CD4-positive, alpha-beta T cell treated with Interleukin-21 for 1 hour (primary cell): ENCODE measurements around the gene PRKAG2.

Experiments used
- DNase-seq: peaks from one replicate; pipeline ENCODE4 v3.0.0-alpha.2; 2020

PRKAG2 gene

DNA sequence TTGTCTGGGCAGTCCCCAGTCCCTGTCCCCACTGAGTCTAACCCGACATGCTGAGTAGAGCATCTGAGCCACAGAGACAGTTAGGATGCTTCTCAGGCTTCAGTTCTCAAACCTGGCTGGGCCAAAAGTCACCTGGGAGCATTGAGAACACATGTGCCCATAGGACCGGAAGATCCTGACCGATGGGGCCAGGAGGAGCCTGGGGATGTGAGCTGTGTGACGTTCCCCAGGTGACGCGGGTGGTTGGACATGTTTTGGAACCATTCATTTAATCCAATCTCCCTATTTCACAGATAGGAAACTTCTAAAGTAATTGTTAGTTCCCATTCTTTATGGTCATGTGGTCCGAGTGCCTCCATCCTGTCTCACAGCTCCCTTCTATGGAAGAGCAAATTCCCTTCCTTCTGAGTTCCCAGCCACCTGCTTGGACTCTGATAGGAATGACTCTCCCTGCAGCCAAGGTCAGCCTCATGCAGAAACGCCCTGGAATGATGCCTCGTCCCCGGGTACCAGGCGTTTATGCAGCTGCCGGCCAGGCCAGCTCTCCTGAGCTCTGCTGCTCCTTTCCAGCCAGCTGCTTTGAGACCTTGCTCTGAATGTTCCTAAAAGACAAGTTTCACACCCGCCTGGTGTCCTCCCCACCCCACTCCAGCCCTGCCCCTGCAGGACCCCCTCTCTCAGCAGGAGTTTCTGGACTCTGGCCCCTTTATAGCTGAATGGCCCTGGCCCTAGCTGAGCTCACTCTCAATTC is 190.7 kb downstream of the PRKAG2 start:
- no peak for DNase-seq

DNA sequence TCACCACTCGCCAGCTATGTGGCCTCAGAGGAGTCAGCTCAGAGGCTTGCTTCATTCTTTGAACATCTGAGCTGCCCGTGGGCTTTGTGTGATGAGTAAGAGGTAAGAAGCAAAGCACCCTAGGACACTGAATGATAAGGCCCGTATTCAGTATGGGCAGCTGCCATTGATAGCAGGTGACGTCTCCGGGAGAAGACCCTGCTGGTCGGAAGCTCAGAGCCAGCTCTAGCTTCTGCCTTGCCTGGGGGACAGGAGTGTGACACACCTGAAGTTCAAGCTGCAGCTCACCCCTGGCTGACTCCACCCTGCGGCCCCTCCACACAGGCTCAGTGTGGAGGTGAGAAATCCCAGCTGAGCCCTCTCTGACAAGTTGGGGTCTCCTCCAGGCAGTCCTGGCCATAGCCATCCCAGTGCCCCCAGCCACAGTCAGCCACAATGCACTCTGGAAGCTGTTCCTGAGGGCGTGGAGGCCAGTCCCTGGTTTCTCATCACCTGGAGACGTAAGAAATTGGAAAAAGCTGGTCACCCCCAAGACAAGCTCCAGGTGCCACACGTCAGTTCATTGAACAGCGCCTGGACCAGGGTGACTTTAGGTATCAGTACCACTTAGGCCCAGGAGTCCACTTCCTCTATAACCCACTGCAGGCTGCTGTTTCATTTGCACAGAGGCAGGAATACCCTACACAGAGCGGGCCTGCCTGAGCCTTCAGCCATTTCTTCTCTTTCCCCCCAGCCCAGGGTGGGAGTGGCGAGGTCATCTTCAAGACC is 192.3 kb downstream of the PRKAG2 start:
- DNase-seq, result no peak

DNA sequence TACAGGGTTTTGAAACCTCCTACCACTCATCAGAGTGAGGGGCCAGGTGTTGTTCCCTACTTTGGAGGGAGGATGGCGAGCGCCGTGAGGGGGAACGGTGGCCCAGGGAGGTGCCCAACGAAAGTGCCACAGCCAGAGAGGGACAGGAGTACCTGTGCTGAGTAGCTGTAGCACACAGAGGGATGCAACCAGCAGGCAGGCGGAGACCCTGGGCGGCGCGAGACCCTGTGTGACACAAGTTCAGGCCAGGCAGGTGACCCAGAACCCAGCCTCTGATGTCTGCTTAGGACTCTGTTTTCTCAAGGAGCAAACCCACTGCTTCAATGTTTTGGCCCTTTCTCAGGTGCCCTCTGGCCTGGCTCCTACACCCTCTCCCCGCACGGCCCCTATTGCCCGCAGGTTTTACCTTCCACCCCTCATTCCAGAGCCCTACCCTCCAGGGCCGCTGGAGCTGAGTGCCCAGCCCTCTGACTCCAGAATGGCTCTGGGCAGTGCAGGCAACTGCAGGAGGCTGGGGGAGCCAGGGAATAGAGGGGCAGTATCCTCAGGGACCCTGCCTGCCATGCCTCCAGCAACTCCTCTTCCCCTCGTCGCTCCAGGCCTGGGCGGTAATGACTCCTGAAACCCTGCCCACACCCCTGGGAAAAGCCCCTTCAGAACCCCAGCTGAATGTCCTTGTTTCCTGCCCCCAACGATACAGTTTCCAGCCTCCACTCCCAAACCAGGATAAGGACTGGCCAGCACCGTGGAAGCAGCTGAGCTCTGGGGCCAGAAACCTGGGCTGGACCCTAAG is 193.1 kb downstream of the PRKAG2 start:
- DNase-seq, result no peak

DNA sequence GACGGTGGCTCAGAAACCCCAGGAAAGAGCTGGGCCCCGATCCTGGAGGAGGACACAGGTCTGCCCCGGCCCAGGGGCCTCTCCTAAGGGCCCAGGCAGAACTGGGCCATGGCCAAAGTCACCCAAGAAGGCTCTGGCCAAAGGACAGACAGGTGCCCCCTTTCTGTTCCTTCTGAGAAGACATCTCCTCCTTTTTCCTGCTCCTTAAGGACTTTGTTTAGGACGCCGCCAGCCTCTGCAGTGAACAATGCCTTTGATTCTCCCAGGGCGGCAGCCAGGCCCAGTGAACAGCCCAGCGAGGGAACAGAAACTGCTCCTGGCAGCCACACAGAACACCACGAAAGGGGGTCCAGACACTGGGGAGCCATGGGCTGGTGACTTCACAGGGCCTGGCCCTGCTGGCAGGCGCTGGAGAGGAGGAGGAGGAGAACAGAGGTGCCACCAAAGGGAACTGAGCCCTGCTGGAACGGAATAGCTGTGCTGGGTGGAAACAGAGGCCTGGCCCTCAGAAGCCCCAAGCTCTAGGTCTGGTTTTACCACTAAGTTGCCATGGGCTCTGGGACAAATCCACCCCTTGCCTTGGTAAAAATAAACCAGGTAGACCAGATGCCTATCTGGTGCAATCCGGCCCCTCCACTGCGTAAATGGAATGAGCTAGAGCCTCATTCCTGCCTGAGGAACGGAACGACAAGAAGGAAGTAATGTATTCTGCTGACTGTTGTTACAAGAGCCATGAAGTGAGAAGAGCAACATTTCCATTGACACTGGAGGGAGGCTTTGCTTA is 193.9 kb downstream of the PRKAG2 start:
- DNase-seq, result no peak

DNA sequence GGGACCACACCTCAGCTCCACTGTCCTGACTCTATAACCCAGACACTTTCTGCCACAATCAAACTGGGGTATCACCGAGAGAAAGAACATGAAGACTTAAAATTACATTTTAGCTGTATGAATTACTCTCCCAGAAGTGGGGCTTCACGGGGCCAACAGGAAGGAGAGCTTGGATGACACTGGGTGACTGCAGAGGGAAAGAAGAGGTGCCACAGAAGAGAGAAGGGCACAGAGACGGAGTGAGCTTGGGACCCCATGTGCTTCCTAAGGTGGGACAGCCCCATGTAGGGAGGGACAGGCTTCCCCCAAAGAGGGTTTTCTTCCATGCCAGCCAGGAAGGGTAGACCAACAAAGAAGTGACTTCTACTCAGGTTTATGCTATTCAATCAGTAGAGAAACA is 195.2 kb downstream of the PRKAG2 start:
- no peak for DNase-seq

DNA sequence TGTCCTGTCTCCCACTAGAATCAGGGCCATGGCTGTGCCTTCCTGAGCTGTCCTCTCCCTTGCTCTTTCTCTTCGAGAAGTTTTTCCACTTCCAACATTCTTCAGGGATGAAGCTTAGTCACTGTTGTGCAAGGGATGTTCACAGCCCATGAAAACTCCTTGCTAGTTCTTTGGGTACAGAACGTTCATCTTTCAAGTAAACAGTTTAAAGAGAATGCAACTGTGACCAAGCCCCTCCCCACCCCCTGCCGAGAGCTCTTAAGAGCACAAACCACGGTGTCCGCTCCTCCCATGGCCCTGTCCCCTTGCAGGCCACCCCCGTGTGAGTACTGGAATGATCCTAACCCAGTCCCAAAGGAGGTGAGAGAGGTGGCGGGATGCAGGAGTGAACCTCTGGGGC is 196.1 kb downstream of the PRKAG2 start:
- no peak for DNase-seq

DNA sequence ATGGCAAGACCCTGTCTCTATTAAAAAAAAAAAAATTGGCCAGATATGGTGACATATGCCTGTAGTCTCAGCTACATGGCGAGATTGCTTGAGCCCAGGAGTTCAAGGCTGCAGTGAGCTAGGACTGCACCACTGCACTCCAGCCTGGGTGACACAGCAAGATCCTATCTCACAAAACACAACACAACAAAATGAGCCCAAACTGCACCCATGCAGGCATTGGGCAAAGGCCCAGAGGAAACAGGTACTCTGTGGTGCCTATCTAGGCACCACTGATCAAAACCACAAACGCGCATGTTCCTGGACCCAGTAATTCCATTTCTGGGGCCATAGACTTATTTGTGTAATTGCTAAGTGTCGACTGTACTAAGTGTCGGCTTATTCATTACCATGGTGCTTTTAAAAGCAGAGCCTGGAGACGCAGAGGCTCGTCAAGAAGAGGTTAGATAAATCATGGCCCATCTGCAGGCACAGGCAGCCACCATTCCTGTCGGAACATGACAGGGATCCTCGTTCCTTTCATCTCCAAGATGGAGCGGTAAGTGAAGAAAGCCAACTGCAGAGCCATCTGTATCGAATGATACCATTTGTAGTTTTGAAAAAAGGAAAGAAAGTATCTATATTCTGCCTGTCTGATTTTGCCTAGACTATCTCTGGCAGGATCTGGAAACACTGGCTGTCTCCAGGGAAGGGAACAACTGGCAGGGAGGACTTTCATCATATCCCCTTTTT is 196.9 kb downstream of the PRKAG2 start:
- DNase-seq, result no peak

DNA sequence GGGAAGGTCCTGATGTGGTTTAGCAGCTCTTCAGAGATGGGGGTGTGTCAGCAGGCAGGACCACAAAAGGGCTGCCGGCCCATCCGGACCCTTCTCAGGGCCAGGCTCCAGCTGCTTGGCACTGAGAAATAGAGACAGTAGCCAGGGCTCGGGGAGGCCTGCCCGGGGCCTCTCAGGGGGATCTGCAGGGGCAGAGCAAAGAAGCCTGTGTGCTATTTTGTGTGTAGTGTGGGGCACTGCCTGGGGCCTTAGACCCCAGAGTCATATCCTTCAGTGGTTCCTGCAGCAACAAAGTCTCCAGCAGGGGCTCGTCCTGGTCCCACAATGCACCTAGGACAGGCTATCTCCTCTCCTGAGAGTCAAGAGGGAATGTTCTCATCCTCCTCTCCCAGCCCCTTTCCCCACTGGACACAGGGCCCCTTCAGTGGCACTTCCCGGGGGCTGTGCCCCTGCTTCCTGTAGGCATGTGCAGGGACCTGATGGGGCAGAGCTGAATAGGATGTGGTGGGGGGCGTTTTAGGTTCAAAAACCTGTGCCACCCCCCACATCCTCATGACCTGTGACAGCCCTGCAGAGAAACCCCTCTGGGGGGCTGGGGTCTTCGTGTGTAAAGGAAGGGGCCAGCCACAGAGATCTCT is 197.7 kb downstream of the PRKAG2 start:
- DNase-seq, result no peak

DNA sequence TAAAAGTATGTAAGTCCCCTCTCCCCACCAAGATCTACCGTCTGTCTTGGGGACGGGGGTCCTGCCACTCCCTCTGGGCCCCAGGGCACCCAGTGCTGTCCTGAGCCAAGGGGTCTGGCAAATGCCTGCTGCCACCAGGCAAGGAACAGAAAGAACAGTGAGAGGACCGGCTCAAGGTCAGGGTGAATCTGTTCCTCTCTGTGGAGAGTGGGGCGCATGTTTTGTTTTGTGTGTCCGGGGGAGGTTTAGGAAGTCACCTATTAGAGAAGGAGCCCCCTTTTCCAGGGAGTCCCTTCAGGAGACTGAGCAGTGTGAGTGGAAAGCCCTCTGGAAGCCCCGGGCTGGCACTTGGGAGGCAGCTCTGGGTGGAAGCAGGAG is 198.7 kb downstream of the PRKAG2 start:
- no peak for DNase-seq

DNA sequence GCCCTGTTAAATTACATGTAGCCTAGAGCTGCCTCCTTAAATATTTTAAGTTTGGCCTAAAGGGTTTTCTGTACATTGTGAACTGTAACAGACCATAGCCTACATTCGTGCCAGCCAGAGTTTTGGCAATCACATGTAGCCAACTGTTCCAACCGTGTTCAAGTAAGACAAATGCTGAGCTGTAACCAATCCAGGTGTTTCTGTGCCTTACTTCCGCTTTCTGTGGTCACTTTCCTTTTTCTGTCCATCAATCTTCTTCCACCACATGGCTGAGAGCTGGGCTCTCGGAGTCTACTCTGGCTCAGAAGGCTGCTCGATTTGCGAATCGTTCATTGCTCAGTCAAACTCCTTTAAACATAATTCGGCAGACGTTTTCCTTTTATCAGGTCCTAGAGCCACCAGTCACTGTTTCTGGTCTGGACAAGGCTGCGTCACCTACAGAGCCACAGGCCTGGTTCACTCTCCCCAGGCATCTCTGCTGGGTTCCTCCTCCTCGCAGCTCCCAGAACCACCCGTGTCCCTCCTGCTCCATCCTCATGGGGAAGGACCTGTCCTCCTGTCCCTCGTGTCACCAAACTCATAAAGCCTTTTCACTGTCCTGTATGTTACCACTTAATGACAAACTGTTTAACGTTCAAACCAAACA is 199.2 kb downstream of the PRKAG2 start:
- DNase-seq, result no peak

DNA sequence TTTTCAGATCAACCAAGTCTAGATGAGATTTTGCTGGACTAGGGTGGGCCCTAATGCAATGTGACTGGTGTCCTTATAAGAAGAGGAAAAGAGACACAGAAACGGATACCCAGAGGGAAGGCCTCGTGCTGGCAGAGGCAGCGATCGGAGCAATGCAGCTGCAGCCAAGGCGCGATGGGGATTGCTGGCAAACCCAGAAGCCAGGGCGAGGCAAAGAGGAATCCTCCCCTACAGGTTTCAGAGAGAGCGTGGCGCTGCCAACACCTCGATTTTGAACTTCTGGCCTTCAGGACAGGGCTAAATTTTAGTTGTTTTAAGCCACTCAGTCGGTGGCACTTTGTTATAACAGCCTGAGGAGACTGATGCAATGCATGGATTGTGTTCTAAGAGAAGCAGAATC is 200.2 kb downstream of the PRKAG2 start:
- no peak for DNase-seq

DNA sequence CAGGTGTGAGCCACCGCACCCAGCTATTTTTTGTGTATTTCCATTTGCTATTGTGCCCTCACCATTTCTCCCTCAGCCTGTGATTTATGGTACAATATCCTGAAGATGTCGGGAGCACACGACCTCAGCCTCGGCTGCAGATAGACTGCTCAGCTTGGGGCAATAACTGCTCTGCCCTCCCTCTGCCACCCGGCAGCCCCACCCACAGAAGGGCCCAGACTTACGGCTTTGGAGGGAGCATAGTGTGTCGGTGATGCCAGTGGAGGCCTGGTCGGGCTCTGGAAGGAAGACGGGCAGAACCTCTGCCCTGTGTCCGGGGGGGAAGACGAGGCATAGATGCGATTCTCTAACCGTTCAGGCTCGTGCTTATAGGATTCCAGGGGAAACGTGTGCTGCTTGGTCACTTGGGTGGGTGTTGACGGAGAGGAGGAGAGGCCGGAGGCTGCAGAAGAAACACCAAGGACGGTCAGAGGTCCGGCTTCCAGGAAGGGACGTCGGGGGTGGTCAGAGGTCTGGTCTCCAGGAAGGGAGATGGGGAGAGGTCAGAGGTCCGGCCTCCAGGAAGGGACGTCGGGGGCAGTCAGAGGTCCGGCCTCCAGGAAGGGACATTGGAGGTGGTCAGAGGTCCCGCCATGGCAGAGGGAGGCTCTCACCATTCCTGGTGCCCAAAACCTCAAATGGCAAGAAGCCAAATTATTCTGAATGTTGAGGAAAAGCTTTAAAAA is 201.6 kb downstream of the PRKAG2 start:
- DNase-seq, result no peak

DNA sequence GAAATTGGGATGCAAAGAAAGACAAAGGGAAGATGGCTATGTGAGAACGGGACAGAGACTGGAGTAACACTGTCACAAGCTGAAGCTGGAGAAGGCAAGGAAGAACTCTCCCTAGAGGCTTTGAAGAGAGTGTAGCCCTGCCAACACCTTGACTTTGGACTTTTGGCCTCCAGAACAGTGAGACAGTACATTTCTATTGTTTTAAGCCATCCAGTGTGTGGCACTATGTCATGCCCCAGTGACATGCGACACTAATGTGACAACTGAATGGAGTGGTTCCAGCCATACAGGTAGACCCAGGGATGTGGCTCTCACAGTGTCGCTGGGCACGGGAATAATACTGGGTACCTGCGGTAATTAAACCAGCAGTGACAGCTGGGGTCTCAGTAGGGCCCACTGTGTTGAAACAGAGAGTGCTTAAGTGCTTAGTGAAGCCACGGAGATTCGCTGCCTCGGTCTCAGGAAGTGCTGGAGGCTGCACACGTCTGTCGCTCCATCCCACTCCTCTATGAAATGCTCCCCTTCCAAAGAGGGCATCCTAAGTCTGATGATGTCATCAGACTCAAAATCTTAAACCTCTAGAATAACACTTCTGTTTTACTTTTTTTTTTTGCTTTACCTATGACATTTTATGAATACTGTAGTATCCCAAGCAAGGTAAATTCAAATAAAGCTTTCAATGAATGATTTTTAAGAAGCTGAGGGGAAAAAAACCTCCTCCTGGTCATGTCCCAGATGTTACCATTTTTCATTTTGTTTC is 202.6 kb downstream of the PRKAG2 start:
- DNase-seq, result no peak

DNA sequence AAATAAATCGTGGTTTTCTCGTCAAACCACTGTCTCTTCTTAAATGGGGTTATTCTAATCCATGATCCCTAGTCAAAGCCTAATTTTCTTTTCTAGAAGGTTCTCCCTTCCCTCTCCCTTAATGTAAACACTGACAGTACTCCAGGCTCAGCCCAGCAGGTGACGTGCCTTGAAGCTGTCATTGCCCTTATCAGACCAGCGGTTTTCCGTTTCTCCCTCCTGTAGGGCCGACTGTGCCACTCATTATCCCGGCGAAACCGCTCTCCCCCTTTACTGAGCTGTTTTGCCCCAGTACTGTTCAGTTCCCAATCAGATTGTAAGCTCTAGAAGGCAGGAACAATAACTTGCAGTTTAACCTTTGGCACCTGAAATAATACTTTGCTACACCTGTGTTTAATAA is 203.7 kb downstream of the PRKAG2 start:
- no peak for DNase-seq

DNA sequence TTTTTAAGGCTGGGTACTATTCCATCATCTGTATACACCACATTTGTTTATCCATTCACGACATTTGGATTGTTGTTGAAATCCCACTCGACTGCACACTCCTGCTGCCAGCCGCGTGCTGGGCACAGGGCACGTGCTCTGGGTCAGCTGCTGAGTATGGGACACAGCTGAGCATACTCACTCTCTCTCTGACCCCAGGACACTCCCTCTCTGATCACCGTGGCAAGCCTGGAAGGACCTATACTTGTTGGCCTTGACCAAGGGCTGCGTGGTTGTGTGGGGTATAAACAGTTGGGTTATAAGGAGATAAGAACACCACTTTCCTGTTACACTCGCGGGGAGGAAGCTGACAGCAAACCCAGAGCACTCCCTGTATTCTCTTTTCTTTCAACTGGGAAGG is 204.2 kb downstream of the PRKAG2 start:
- no peak for DNase-seq

DNA sequence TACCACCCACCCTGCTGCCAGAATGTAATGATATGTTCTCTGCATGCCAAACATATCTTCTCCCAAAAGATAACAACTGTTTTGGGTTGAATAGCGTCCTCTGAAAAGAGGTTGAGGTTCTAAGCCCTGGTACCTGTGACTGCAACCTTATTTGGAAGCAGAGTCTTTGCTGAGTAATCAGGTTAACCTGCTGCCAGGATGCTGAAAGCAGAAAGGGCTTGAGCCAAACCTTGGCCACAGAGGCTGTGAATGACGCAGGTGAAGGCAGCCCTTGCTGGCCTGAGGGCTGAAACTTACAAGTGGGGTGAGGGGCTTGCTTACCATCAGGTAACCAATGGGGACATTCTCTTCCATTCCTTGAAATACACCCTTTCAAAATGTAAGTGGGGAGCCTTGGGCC is 205.4 kb downstream of the PRKAG2 start:
- no peak for DNase-seq

DNA sequence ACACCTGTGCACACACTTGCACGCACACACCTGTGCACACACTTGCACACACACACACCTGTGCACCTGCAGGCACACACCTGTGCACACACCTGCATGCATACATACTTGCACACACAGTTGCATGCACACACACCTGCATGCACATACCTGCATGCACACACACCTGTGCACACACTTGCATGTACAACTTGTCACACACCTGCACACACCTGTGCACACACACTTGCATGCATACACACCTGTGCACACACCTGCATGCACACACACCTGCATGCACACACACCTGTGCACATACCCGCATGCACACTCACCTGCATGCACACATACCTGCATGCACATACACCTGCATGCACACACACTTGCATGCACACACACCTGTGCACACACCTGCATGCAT is 207.2 kb downstream of the PRKAG2 start:
- DNase-seq, result no peak

DNA sequence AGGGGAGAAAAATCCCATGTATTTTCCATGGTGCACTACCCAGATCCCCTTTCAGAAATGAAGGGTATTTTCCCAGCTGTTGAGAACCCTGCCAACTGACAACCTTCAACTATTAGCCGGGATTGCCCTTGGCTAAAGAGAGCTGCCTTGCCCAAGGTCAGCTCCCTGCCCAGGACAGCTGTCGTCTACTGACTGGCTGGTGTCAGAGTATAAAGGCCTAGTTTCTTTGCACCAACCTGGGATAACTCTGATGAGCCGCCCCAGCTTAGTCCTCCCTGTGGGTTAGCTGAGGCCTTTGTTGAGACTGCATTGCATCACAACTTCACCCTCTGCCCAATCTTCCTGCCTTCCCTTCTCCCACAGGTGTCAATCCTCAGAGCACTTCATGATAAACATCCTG is 210.0 kb downstream of the PRKAG2 start:
- DNase-seq, result no peak

DNA sequence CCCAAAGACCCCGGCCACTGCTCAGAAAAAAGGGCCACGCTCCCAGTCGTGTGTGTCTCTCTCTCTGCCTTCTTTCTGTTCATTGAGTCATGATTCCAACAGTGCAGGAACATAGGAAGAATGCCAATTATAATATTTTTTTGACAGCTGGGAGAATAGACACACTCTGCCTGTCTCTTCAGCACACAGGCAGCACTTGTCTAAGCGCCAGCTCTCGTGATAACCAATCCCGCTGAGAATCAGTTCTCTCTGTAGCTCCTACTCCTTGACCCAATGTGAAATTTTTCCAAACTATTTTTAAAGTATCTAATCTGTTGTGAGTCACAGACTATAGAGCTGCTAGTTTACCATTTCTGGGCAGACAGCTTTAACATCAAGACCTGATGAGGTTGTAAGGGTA is 211.5 kb downstream of the PRKAG2 start:
- DNase-seq, result no peak

DNA sequence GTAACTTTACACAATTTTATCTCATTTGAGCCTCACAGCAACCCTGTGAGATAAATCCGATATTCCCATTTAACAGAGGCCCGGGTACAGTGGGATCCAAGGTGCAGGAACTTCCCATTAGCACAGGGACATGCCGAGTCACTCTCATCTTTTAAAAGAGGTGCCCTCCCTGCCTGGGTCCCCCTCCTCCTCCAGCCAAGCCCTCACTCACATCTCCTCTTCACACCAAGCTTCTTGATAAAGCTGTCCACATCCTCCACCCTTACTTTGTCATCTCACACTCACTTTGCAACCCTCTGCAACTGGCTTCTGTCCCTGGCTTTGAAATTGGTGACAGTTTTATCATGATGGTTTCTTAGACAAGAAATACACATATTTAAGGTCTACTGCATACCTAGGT is 212.6 kb downstream of the PRKAG2 start:
- no peak for DNase-seq
